ENCODE data around the gene SNRPF. TPM values are rescaled to one million over a fixed set of nuclear protein-coding genes. Genes with fewer than 3 reads are reported as not detected.

Gene SNRPF
- total and polyA plus RNA-seq, 2 experiments from 2014 or later, result 10.4 to 42.6 TPM

DNA sequence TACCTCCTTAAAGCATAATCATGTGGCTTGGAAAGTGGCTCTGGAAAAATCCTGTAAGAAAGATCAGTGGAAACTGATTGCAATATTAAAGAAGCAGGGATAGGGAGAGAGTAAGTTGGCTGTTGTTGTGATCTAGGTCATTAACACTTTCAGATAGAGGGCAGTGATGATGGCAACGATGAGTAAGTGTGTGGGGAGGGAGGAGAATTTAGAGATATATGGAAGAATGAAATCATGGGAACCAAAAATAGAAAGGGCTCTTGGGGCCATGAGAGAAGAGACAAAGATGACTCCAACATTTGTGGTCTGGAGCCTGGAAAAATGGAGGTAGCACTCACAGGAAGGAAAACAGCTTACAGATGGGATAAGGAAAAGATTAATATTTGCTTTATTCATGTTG, 23.3 kb downstream of the SNRPF start:
- in situ Hi-C loops (cut with MboI), result no loop called here
- Histone ChIP-seq H3K4me3 (peak overlapping the region; percentile 46), H2AFZ (peak overlapping the region; percentile 54), H3K4me2 (ENCODE audit: unreplicated experiment) (peak overlapping the region; percentile 82), H4K20me1 (ENCODE audit: insufficient read depth) (no peaks in the 10 kb centered on the region), H3K27ac (peak overlapping the region; percentile 74), H3K27me3 (replicated peaks; ENCODE audit: insufficient read depth) (no peaks in the 10 kb centered on the region), H3K9me2 (ENCODE audit: insufficient read depth) (no peaks in the 10 kb centered on the region), H3F3A (ENCODE audit: insufficient read depth) (peaks cover 22% of the 10 kb centered on the region), H3K36me3 (ENCODE audit: low read depth) (no peaks in the 10 kb centered on the region), H3K79me2 (ENCODE audit: insufficient read depth) (no peaks in the 10 kb centered on the region), H3K4me1 (ENCODE audit: insufficient read depth) (peaks cover 32% of the 10 kb centered on the region), H3K9ac (peak overlapping the region; percentile 40), H3K9me3 (ENCODE audit: low read depth) (no peaks in the 10 kb centered on the region)
- DNase-seq, result peak; percentile 83
- TF ChIP-seq EZH2phosphoT487 (IDR thresholded peaks at IDR 0.05; ENCODE audit: insufficient read depth, low read depth) (no peak), EZH2 (IDR thresholded peaks at IDR 0.05; ENCODE audit: insufficient read depth, poor library complexity, severe bottlenecking) (no peak)
- WGBS, 2 experiments (ENCODE audit: low coverage in 1 of 2, low lambda C conversion rate in 2 of 2, missing lambda C conversion rate in 2 of 2), result 0 to 2% methylated on average over 1 of the region's 1 CpG

DNA sequence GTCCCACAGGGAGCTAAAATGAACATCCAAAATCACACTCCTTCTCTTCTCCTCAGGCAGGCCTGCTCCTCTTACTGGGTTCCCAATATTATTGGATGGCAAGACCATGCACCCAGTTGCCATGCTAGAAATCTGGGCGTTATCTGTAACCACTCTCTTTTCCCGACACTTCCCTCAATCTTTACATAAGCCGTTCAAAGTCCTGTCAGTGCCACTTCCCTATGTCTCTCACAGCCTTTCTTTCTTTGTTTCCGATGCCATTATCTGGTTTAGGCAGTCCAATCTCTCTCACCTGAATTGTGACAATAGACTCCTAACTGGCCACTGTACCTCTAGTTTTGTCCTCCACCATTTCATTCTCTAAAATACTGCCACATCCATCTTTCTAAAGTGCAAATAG, 24.1 kb downstream of the SNRPF start:
- H3K79me2 ChIP-seq (ENCODE audit: insufficient read depth), result no peaks in the 10 kb centered on the region
- no peak overlapping the region for H3K9ac ChIP-seq
- no peaks in the 10 kb centered on the region for H3K9me2 ChIP-seq (ENCODE audit: insufficient read depth)
- DNase-seq, result no peak
- 98 to 100% methylated on average over 4 of the region's 4 CpGs for WGBS, 2 experiments (ENCODE audit: low coverage in 1 of 2, low lambda C conversion rate in 2 of 2, missing lambda C conversion rate in 2 of 2)
- no peak overlapping the region for H3K27ac ChIP-seq
- H3K27me3 ChIP-seq (replicated peaks; ENCODE audit: insufficient read depth), result no peaks in the 10 kb centered on the region
- no peak overlapping the region for H3K4me2 ChIP-seq (ENCODE audit: unreplicated experiment)
- H2AFZ ChIP-seq, result no peak overlapping the region
- H3K36me3 ChIP-seq (ENCODE audit: low read depth), result no peaks in the 10 kb centered on the region
- H3K9me3 ChIP-seq (ENCODE audit: low read depth), result no peaks in the 10 kb centered on the region
- in situ Hi-C loops (cut with MboI), result no loop called here
- no peaks in the 10 kb centered on the region for H4K20me1 ChIP-seq (ENCODE audit: insufficient read depth)
- H3F3A ChIP-seq (ENCODE audit: insufficient read depth), result peaks cover 15% of the 10 kb centered on the region; the same call in 1 of the 2 replicates
- peaks cover 24% of the 10 kb centered on the region for H3K4me1 ChIP-seq (ENCODE audit: insufficient read depth)
- TF ChIP-seq EZH2 (IDR thresholded peaks at IDR 0.05; ENCODE audit: insufficient read depth, poor library complexity, severe bottlenecking) (no peak), EZH2phosphoT487 (IDR thresholded peaks at IDR 0.05; ENCODE audit: insufficient read depth, low read depth) (no peak)
- H3K4me3 ChIP-seq, result no peak overlapping the region

DNA sequence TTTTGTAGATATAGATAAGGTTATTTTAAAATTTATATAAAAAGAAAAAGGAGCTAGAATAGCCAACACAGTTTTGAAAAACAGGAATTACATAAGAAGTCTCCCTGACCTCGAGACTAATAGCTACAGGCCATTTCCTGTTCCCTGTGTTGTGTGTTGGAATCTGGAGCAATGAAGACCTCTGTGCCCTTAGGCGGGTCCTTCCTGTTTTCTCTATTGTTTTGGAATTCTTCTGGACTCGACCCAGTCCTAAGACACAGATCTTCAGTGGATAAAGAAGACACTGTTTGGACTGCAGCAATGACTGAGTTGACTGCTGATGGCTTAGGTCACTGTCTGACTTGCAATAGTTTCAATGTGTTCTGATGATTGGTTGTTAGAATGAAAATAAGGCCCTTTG, 26.2 kb downstream of the SNRPF start:
- DNase-seq, result no peak

GRCh38 chr12:95887311-95887710, 28.6 kb downstream of the SNRPF start:
- 75 to 80% methylated on average over 5 of the region's 5 CpGs for WGBS, 2 experiments (ENCODE audit: low coverage in 1 of 2, low lambda C conversion rate in 2 of 2, missing lambda C conversion rate in 2 of 2)

More for the DNA sequence above, 26.2 kb downstream of the SNRPF start:
- H2AFZ ChIP-seq, result no peak overlapping the region
- H3K79me2 ChIP-seq (ENCODE audit: insufficient read depth), result no peaks in the 10 kb centered on the region
- no peaks in the 10 kb centered on the region for H4K20me1 ChIP-seq (ENCODE audit: insufficient read depth)
- no peak overlapping the region for H3K4me3 ChIP-seq
- no peaks in the 10 kb centered on the region for H3K36me3 ChIP-seq (ENCODE audit: low read depth)
- no peaks in the 10 kb centered on the region for H3K27me3 ChIP-seq (replicated peaks; ENCODE audit: insufficient read depth)
- no peak for TF ChIP-seq EZH2phosphoT487 (IDR thresholded peaks at IDR 0.05; ENCODE audit: insufficient read depth, low read depth)
- TF ChIP-seq EZH2 (IDR thresholded peaks at IDR 0.05; ENCODE audit: insufficient read depth, poor library complexity, severe bottlenecking), result no peak
- no peak overlapping the region for H3K27ac ChIP-seq
- peaks cover 15% of the 10 kb centered on the region; the same call in 1 of the 2 replicates for H3F3A ChIP-seq (ENCODE audit: insufficient read depth)
- no peaks in the 10 kb centered on the region for H3K9me2 ChIP-seq (ENCODE audit: insufficient read depth)
- H3K4me1 ChIP-seq (ENCODE audit: insufficient read depth), result peaks cover 20% of the 10 kb centered on the region
- H3K9me3 ChIP-seq (ENCODE audit: low read depth), result no peaks in the 10 kb centered on the region
- H3K9ac ChIP-seq, result no peak overlapping the region
- in situ Hi-C loops (cut with MboI), result no loop called here
- no peak overlapping the region for H3K4me2 ChIP-seq (ENCODE audit: unreplicated experiment)
- 74 to 77% methylated on average over 3 of the region's 3 CpGs for WGBS, 2 experiments (ENCODE audit: low coverage in 1 of 2, low lambda C conversion rate in 2 of 2, missing lambda C conversion rate in 2 of 2)

DNA sequence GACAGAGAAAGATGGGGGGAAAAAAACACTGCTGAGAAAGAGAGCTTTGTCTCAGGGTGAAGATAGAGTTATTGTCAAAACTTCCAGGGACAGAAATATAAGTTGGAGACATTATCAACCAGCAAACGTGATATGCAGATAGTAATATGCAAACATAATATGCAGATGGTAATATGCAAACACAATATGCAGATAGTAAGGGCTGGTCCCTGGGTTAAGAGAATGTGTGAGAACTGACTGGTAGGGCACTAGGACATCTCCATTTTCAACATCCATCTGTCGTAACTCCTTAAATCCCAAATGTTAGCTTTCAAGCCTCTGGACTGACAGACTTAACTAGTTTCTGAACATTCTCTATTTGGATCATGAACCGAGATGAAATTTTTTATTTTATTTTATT, 32.2 kb downstream of the SNRPF start:
- H2AFZ ChIP-seq, result no peak overlapping the region
- TF ChIP-seq EZH2phosphoT487 (IDR thresholded peaks at IDR 0.05; ENCODE audit: insufficient read depth, low read depth) (no peak), EZH2 (IDR thresholded peaks at IDR 0.05; ENCODE audit: insufficient read depth, poor library complexity, severe bottlenecking) (no peak)
- H3K27me3 ChIP-seq (replicated peaks; ENCODE audit: insufficient read depth), result 0 out of 2 replicates have a peak, but pooled peaks cover 3% of the 10 kb centered on the region
- H3K4me3 ChIP-seq, result no peak overlapping the region
- DNase-seq, result no peak
- H3K36me3 ChIP-seq (ENCODE audit: low read depth), result no peaks in the 10 kb centered on the region
- H4K20me1 ChIP-seq (ENCODE audit: insufficient read depth), result no peaks in the 10 kb centered on the region
- H3K9me3 ChIP-seq (ENCODE audit: low read depth), result no peaks in the 10 kb centered on the region
- WGBS, 2 experiments (ENCODE audit: low coverage in 1 of 2, low lambda C conversion rate in 2 of 2, missing lambda C conversion rate in 2 of 2), result 63 to 64% methylated on average over 3 of the region's 3 CpGs
- H3K4me2 ChIP-seq (ENCODE audit: unreplicated experiment), result no peak overlapping the region
- no peaks in the 10 kb centered on the region for H3K79me2 ChIP-seq (ENCODE audit: insufficient read depth)
- no peaks in the 10 kb centered on the region for H3K9me2 ChIP-seq (ENCODE audit: insufficient read depth)
- no peak overlapping the region for H3K27ac ChIP-seq
- no peaks in the 10 kb centered on the region for H3K4me1 ChIP-seq (ENCODE audit: insufficient read depth)
- H3K9ac ChIP-seq, result no peak overlapping the region
- H3F3A ChIP-seq (ENCODE audit: insufficient read depth), result no peaks in the 10 kb centered on the region
- in situ Hi-C loops (cut with MboI), result no loop called here

More at GRCh38 chr12:95887311-95887710, 28.6 kb downstream of the SNRPF start:
- H4K20me1 ChIP-seq (ENCODE audit: insufficient read depth), result no peaks in the 10 kb centered on the region
- no peaks in the 10 kb centered on the region for H3K9me3 ChIP-seq (ENCODE audit: low read depth)
- no peaks in the 10 kb centered on the region for H3K27me3 ChIP-seq (replicated peaks; ENCODE audit: insufficient read depth)
- peaks cover 4% of the 10 kb centered on the region for H3K4me1 ChIP-seq (ENCODE audit: insufficient read depth)
- no peaks in the 10 kb centered on the region for H3K9me2 ChIP-seq (ENCODE audit: insufficient read depth)
- no peak overlapping the region for H3K9ac ChIP-seq
- no peak overlapping the region for H3K27ac ChIP-seq
- DNase-seq, result no peak
- no peaks in the 10 kb centered on the region for H3K36me3 ChIP-seq (ENCODE audit: low read depth)
- H2AFZ ChIP-seq, result no peak overlapping the region
- TF ChIP-seq EZH2phosphoT487 (IDR thresholded peaks at IDR 0.05; ENCODE audit: insufficient read depth, low read depth) (no peak), EZH2 (IDR thresholded peaks at IDR 0.05; ENCODE audit: insufficient read depth, poor library complexity, severe bottlenecking) (no peak)
- no peak overlapping the region for H3K4me3 ChIP-seq
- peaks cover 5% of the 10 kb centered on the region; the same call in 1 of the 2 replicates for H3F3A ChIP-seq (ENCODE audit: insufficient read depth)
- in situ Hi-C loops (cut with MboI), result no loop called here
- H3K79me2 ChIP-seq (ENCODE audit: insufficient read depth), result no peaks in the 10 kb centered on the region
- no peak overlapping the region for H3K4me2 ChIP-seq (ENCODE audit: unreplicated experiment)
